ENCODE measurements around the gene CASP10. TPM values are rescaled to one million over a fixed set of nuclear protein-coding genes. Genes with fewer than 3 reads are reported as not detected.
A peak's percentile ranks its signal among the peaks of the same experiment; 100 is the strongest.

The CASP10 gene
- total and polyA plus RNA-seq, 2 of the 13 experiments (the other 11 are each of a cell fraction or from before 2014, with no cell fraction given), result 22.2 to 23.8 TPM

- TF ChIP-seq KIAA2018 (CRISPR knock-in tag; IDR thresholded peaks at IDR 0.05; ENCODE audit: borderline replicate concordance), result no peak
- TF ChIP-seq BRF2 (CRISPR knock-in tag; IDR thresholded peaks at IDR 0.05), result no peak
- TF ChIP-seq ETS1 (CRISPR knock-in tag; IDR thresholded peaks at IDR 0.05), result peak; percentile 67; the same call in 1 of the 2 replicates
- peak; percentile 57; the same call in 1 of the 2 replicates for TF ChIP-seq ZNF441 (CRISPR knock-in tag; IDR thresholded peaks at IDR 0.05; ENCODE audit: borderline replicate concordance)
- no peak for TF ChIP-seq ZHX2 (IDR thresholded peaks at IDR 0.05; ENCODE audit: low read depth)
- TF ChIP-seq ZHX2 (CRISPR knock-in tag; IDR thresholded peaks at IDR 0.05; ENCODE audit: borderline replicate concordance), result no peak
- TF ChIP-seq ZNF605 (CRISPR knock-in tag; IDR thresholded peaks at IDR 0.05), result peak; percentile 96
Observed at GRCh38 chr2:201182650-201183364, at the start of gene CASP10 (continued).

All from HepG2 (cell line).